HG03439 (cell line): ENCODE data around the gene KCTD17.
A peak's percentile ranks its signal among the peaks of the same experiment; 100 is the strongest.

Experiments used
- ATAC-seq: cut with Tn5 transposase; IDR thresholded peaks from one replicate; pipeline ENCODE4 v1.9.1; 2021; ENCODE audit warnings: mild to moderate bottlenecking, moderate library complexity; ENCODE audit not compliant: unreplicated experiment

KCTD17 gene

GRCh38 chr22:37019309-37020191, 32.0 kb upstream of the KCTD17 start, which contains the start of the genes MPST and TST:
Gene MPST (plus strand): TSS chr22:37019742. CDS start chr22:37019837, 95 bp downstream.
Gene TST (minus strand): TSS chr22:37019447. CDS start chr22:37018732, 715 bp downstream.
- ATAC-seq, result peak; percentile 66

DNA sequence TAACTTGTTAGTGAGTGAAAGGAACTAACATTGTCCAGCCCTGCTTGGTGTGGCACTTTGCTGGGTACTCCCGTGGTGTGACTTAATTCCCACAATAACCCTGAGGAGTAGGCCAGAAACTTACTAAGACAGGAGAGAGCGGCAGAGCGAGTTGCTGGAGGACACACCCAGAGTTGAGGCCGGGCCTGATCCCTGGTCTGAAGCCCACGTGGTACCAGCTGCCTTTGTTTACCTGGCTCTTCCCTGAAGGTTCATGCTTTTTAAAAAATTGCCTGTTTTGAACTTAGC, 31.4 kb upstream of the KCTD17 start:
- no peak for ATAC-seq

DNA sequence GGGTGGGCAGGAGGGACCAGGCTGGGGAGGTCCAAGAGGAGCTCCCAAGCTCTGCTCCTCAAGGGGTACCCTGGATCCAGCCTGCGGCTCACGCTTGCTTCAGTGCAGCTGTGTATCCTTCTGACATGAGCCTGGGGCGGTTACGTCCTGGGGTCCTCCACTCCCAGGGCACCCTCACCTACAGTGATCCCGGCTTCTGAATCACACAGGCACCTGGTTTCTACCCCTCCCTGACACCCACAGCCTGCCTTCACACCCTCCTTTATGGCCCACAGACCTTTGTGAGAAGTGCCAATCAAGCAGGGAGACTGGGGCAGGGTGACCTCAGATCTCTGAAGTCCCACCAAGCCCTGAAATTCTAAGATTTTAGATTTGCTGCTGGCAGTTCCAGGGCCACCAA, 30.5 kb upstream of the KCTD17 start:
- ATAC-seq, result no peak

- no peak for ATAC-seq
These were observed 29.6 kb upstream of the KCTD17 start for GRCh38 chr22:37021710-37022482.

- no peak for ATAC-seq
These were observed 28.8 kb upstream of the KCTD17 start for GRCh38 chr22:37022483-37023337.

GRCh38 chr22:37023743-37024338, 27.7 kb upstream of the KCTD17 start:
- ATAC-seq, result no peak

DNA sequence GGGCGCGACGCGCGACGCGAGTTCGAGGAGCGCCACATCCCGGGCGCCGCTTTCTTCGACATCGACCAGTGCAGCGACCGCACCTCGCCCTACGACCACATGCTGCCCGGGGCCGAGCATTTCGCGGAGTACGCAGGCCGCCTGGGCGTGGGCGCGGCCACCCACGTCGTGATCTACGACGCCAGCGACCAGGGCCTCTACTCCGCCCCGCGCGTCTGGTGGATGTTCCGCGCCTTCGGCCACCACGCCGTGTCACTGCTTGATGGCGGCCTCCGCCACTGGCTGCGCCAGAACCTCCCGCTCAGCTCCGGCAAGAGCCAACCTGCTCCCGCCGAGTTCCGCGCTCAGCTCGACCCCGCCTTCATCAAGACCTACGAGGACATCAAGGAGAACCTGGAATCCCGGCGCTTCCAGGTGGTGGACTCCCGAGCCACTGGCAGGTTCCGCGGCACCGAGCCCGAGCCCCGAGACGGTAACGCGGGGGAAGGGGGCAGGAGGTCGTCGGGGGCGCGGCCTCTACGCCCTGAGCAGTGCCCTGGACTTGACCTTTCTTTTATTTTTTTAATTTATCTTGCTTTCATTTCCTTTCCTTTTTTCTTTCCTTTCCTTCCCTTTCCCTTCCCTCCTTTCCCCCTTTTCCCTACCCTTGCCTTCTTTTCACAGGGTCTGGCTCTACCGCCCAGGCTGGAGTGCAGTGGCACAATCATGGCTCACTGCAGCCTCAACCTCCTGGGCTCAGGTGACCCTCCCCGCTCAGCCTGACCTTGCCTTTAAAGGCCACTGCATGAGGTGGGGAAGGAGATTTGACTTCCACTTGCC, 27.0 kb upstream of the KCTD17 start:
- no peak for ATAC-seq

GRCh38 chr22:37025500-37026070, 26.0 kb upstream of the KCTD17 start:
- no peak for ATAC-seq

DNA sequence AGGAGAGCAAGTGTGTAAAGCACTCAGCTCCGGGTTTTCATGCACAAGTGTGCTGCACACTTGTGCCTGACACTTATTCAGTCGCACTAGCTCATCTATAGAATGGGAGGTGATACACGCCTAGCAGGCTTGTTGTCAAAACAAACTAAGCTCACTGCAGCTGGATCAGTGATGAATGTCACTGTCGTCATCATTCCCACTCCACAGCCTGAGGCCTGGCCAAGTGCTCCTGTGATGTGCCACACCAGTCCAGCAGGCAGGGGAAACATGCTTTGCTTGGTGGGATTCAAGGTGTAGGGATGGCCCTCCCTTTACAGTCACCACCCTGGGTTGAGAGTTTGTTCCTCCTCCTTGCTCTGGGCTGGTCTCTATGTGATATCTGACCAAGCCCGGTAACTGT, 25.2 kb upstream of the KCTD17 start:
- no peak for ATAC-seq

DNA sequence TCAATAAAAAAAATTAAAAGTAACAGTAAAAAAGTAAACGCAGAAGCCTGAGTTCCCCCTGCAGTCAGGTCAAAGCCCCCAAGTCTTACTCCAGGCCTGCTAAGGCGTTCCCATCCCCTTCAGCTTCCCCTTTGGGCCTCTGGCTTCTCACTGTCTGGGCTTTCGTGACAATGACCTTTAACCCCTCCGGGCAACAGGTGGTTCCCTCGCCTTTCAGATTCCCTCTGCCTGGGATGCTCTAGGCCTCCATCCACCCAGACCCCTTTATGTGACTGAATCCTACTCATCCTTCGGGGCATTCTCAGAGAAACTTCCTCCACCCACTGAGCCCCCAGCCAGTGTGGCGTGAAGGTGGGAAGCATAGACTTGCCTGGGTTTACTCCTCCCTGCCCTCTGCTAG, 24.0 kb upstream of the KCTD17 start:
- no peak for ATAC-seq

DNA sequence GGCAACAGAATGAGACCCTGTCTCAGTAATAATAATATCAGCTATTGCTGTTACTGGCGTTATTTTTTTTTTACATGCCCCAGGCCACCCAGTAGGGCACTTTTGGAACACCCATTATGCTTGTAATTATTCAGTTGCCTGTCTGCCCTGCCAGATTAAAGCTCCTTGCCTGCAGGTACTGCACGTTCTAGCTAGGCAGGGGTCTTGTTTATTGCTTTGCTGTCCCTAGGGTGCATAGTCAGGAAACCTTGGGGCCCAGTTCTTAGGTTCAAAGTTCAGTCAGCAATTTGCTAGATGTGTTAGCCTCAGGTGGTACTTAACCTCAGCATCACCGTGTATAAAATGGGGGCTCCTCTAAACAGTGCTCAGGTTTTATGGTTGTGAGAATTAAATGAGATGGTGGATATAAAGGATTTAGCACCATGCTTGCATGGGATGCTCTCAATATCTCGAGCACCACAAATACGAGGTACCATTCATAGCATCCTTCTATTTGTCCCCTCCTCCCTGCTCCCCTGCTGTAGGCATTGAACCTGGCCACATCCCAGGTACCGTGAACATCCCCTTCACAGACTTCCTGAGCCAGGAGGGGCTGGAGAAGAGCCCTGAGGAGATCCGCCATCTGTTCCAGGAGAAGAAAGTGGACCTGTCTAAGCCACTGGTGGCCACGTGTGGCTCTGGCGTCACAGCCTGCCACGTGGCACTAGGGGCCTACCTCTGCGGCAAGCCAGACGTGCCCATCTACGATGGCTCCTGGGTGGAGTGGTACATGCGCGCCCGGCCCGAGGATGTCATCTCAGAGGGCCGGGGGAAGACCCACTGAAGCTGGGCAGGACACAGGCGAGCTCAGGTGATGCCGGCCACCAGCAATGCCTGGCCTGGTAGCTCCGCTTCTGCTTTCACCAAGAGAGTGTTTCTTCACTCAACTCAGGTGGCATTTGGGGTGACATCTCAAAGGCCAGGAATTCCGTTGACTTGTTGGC, 22.6 kb upstream of the KCTD17 start:
- ATAC-seq, result no peak

DNA sequence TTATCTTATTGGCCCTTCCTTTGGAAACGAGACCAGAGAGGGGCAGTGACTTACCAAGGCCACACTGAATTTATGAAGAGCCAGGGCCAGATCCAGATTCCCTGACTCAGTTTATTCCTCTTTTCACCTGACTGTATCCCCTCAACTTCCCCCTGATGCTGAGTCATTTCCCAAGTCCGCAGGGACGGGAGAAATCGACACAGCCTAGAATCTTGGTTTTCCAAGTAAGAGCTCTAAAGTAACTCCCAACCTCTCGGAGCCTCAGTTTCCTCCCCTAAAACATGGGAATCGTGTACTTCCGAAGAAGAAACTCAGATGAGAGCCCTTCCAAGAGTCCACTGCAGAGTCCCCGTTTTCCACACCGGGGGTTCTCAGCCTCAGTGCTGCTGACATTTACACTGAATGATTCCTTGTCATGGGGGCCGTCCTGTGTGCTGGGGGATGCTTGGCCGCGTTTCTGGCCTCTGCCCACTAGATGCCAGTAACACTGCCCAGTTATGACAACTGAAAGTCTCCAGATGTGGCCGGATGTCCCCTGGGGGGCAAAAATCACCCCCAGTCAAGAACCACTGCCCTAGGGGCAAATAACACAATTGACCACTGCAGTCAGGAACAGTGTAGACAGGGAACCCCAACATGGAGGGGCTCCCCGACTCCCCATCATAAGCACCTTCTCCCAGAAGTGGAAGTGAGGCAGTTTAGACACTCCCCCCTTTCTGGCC, 20.8 kb upstream of the KCTD17 start:
- ATAC-seq, result no peak

- ATAC-seq, result no peak
These were observed 19.4 kb upstream of the KCTD17 start for GRCh38 chr22:37032134-37032534.

DNA sequence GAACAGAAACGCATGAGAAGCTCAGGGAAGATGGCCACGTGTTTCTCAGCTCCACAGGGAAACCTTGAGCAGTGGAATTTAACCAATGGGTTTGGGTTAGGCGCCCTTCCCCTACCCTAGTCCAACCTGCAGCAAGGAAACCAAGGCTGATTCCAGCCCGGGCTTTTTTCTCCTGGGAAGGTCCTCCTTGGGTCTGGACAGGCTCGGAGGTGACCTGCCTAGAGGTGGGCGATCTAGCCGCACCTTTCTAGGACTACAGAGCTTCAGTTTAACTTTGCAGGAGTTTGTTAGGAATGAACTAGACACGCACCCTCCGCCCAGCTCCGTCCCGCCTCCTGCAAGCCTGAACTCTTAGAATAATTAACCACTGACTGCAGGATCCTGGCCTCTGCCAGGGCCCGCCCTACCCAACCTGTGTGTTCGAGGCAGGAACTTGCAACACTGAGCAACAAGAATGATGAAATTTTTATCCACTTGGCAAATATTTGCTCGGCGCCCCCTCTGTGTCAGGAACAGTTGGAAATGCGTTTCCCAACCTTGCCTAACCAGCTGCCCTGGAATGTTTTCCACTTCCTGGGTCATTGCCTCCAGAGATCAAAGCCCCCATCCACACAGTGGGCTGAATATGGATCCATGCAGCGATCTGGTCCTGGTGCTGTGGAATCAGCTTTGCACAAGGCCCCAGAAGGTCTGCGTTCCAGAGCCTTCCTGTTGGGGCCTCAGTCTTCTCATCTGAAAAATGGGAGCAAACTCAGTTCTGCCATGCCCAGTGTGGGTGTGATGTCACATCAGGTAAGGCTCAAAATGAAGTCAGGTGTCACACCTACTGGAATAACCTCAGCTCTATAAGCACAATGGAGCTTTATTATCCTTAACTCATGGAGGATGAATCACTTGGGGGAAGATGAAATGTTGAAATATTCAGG, 18.7 kb upstream of the KCTD17 start:
- ATAC-seq, result no peak

GRCh38 chr22:37033605-37034430, 17.7 kb upstream of the KCTD17 start:
- no peak for ATAC-seq
